Stimulated activated CD4-positive, alpha-beta T cell treated with anti-CD3 and anti-CD28 coated beads, TNF-alpha, amount 100 ng/mL, for 24 hours (primary cell): ENCODE data around the gene OR2AT4.
"Not testable (repeated sequence)": the region's sequence is repeated elsewhere in the genome, so short reads cannot be mapped to it uniquely, and the experiment has no call there.

Experiments
- DNase-seq, 3 experiments: peaks; one replicate each; pipeline ENCODE4 v3.0.0-alpha.2; 2020; ENCODE audit warnings: low read depth in 3 of 3

The OR2AT4 gene

DNA sequence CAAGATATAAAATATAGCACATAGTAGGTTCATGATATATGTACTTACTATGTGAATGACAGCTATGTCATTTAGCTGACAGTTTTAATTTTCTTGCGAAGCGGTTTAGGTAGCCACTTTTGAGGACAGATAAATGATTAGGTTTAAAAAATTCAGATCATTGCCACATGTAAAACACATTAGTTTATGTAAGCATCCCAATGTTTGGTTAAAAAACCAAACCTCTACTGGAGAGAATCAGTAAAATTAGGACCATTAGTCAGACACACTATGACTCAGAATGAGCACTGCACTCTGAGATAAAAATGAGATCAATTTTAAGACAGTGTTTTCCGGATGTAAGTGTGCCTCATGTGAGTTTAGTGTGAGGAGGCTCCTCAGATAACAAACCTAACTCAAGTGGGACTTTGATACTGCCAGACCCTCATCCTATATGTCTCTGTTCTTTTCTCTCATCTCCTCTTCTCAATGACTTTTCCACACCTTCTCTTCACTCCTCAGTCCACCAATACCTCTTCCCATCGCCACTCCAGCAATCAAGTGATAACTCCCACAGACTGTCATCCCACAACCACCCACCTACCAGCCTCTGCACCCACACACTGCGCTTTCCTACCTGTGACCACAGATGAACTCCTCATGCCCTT lies 6.8 kb upstream of the OR2AT4 start:
- DNase-seq: no peak

DNA sequence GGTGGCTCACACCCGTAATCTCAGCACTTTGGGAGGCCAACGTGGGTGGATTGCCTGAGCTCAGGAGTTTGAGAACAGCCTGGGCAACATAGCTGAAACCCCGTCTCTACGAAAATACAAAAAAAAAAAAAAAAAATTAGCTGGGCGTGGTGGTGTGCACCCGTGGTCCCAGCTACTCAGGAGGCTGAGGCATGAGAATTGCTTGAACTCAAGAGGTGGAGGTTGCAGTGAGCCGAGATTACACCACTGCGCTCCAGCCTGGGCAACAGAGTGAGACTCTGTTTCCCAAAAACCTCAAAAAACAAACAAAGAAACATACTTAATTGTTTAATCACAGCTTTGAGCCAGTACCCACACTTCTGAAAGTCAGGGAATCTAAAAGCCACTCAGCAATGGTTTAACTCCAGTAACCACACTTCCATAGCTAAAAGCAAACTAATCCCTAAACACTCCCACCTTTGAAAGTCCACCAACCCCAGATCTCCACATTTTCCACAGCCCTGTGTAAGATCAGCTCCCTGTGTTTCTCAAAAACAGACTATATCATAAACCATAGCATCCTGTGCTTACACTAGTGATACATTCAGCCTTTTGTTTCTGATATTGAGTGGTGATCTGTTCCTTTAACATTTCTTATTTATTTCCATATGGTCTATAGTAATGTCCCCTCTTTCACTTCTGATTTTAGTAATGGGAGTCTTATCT lies 4.9 kb upstream of the OR2AT4 start:
- DNase-seq: no peak

DNA sequence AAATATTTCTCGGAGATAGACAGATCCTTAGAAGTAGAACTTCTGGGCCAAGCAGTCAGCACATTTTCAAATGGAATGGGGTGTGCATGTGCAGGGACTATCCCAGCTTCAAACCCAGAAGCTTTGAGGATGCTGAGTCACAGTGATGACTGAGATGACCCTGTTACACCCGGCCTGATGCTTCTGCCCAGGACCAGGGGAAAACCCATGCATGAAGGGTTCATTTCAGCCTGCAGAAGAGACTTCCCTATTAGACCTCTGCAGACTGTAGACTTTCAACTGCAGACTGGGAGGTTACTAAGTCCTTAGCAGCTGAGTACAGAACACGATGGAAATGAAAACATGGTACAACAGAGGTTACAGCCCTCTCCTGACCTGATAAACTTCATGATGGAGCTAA lies 3.6 kb upstream of the OR2AT4 start:
- peak in 2 of 3 experiments; percentile 2 to 35 for DNase-seq

DNA sequence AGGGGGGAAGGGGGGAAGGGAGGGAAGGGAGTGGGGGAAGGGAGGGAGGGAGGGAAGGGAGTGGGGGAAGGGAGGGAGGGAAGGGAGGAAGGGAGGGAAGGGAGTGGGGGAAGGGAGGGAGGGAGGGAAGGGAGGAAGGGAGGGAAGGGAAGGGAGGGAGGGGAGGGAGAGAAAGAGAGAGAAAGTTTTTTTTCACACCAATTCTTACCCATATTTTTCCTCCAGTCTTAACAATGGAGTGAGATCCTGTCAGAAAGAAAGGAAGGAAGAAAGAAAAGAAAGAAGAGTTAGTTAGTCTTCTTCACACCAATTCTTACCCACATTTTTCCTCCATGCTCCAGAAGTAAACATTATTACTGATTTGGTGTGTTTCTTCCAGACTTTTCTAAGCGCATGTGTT lies 3.0 kb upstream of the OR2AT4 start:
- DNase-seq: no peak

DNA sequence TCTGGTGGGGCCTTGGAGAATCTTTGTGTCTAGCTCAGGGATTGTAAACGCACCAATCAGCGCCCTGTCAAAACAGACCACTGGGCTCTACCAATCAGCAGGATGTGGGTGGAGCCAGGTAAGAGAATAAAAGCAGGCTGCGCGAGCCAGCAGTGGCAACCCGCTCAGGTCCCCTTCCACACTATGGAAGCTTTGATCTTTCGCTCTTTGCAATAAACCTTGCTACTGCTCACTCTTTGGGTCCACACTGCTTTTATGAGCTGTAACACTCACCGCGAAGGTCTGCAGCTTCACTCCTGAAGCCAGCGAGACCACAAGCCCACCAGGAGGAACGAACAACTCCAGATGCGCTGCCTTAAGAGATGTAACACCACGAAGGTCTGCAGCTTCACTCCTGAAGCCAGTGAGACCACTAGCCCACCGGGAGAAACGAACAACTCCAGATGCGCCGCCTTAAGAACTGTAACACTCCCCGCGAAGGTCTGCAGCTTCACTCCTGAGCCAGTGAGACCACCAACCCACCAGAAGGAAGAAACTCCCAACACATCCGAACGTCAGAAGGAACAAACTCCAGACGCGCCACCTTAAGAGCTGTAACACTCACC lies 2.3 kb upstream of the OR2AT4 start:
- DNase-seq: not testable (repeated sequence)

DNA sequence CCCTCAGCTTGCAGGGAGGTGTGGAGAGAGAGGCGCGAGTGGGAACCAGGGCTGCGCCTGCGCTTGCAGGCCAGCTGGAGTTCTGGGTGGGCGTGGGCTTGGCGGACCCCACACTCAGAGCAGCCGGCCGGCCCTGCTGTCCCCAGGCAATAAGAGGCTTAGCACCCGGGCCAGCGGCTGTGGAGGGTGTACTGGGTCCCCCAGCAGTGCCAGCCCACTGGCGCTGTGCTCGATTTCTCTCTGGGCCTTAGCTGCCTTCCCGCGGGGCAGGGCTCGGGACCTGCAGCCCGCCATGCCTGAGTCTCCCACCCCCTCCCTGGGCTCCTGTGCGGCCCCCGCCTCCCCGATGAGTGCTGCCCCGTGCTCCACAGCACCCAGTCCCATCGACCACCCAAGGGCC lies 1.5 kb upstream of the OR2AT4 start:
- not testable (repeated sequence) for DNase-seq

DNA sequence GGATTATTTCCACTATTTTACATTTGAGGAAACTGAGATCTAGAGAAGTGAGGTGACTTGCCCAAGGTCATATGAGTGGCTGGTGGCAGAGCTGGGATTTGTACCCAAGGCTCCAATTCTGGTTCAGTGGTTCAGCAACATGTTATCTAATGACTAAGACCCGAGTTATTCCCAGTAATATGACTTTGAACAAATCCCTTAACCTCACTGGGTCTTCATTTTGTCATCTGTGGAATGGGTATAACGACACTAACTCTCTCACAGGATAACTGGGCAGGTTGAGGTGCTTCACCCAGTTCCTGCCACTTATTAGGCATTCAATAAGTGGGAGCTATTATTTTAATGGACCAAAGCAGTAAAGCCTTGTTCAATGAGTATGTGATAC lies 489 bp upstream of the OR2AT4 start:
- no peak for DNase-seq

DNA sequence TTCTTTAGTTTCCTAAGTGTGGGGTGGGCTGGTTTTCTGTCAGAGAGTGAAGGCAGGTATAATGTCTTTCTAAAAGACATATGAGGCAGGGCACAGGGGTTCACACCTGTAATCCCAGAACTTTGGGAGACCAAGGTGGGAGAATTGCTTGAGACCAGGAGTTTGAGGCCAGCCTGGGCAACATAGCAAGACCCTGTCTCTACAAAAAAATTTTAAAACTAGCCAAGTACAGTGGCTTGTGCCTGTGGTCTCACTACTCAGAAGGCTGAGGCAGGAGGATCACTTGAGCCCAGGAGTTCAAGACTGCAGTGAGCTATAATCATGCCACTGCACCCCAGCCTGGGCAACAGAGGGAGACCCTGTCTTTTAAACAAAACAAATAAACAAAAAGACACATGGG lies 2.3 kb downstream of the OR2AT4 start:
- DNase-seq: not testable (repeated sequence)

DNA sequence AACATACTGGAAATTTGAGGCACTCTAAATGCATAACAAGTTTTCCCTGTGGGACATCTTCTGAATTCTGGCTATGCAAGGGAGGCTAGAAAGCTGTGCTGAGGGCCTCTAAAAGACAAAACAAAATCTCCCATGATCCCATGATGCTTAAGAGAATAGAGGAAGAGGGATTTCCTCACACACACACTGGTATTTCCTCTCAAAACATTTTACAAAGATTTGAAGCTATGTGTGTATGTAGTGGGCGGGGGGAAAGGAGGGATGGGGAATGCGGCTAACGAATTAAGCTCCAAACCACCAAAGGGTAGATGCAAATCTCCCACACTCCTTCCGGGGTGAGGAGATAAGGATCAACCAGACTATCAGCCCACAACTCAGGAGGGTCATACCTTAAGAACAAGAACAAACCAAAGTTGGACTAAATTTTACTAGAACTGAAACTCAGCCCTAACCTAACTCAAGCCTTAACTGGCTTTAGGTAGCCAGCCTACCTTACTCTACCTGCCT lies 6.0 kb downstream of the OR2AT4 start:
- no peak for DNase-seq

DNA sequence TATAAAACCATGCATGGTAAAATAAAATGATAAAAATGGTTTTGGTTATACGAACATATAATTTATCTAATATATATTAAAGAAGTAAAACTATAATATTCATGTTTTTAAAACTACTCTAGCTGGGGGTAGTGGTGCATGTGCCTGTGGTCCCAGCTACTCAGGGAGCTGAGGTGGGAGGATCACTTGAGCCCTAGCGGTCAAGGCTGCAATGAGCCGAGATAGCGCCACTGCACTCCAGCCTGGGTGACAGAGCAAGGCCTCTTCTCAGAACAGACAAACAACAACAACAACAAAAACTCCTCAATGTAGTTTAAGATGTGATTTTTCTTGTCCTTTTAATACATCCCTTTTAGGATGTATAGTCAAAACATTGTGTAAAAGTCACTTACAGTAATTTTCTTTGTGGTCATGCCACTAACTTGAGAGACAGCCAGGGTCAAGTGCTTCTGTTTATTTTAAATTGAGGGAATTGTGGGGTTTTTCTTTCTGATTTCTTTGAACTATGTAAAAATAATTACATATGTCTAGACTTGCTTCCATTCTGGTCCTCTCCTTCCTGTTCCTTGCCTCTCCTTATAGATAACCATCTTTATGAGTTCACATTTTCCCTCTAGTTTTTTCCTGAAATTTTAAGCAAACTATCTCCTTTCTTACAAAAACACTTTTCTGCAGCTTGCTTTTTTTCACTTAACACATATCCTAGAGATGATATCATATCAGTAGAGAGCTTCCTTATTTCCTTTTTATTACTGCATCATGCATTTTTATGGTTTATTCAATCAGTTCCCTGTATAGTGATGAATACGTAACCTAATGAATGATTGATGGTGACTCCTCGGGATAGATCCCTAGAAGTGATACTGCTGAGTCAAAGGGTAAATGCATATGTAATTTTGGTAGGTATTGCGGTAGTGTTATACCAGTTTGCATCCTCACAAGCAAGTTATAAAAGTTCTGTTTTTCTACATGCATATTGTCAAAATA lies 9.1 kb downstream of the OR2AT4 start:
- DNase-seq: no peak

DNA sequence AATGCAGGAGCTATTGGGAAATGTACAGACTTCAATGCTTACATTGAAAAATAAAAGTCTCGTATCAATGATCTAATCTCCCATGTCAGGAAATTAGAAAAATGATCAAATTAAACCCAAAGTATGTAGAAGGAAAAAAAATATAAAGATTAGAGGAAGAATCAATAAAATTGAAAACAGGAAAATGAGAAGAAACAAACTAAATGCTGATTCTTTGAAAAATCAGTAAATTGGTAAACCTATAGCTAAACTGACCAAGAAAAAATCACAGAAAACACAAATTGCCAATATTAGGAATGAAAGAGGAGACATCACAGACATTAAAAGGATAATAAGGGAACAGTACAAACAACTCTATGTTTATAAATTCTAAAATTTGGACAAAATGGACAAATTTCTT lies 11.8 kb downstream of the OR2AT4 start:
- no peak for DNase-seq

DNA sequence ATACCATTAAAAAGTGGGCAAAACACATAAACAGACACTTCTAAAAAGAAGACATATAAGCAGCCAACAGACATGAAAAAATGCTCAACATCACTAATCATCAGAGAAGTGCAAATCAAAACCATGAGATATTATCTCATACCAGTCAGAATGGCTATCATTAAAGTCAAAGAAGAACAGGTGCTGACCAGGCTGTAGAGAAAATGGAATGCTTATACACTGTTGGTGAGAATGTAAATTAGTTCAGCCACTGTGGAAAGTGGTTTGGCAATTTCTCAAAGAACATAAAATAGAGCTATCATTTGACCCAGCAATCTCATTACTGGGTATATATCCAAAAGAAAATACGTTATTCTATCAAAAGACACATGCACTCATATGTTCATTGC lies 13.5 kb downstream of the OR2AT4 start:
- DNase-seq: no peak

DNA sequence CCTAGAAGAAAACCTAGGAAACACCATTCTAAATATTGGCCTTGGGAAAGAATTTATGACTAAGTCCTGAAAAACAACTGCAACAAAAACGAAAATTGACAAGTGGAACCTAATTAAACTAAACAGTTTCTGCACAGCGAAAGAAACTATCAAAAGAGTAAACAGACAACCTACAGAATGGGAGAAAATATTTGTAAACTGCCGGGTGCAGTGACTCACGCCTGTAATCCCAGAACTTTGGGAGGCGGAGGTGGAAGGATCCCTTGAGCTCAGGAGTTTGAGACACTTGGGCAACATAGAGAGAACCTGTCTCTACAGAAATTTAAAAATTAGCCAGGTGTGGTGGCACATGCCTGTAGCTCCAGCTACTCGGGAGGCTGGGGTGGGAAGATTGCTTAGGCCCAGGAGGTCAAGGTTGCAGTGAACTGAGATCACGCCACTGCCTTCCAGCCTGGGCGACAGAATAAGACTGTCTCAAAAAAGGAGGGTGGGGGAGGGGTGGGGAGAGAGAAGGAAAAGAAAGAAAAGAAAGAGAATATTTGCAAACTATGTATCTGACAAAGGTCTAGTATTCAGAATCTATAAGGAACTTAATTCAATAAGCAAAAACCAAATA lies 14.0 kb downstream of the OR2AT4 start:
- DNase-seq: no peak

DNA sequence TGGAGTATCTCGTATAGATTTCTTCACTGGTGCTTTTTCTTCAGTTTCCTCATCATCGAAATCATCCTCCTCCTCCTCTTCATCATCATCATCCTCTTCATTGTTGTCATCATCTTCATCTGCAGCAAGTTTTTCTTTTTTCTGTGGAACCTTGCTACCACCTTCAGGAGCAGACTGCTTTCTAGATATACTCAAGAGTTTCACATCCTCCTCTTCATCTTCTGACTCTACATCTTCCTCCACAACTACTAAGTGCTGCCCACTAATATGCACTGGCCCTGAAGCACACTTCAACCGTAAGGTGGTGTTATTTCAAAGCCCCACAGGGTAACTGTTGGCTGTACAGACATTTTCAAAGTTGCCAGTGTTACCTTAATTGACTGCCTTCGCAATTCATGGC lies 17.1 kb downstream of the OR2AT4 start:
- no peak for DNase-seq

DNA sequence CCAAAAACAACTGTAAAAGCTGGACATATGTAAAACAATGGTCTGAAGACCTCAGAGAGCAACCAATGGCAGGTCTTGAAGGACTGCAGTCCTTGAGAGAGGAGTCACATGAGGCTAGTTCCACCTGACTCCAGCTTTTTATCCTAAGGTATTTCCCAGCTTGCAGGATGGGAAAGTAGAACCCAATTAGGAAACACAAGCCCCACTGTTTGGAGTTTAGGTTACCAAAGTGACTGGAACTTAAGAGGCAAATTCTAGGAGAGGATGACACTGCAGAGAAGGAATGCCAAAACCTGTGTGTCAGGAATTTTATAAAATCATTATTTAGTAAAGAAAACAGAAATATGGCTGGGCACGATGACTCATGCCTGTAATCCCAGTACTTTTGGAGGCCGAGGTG lies 18.4 kb downstream of the OR2AT4 start:
- no peak for DNase-seq

DNA sequence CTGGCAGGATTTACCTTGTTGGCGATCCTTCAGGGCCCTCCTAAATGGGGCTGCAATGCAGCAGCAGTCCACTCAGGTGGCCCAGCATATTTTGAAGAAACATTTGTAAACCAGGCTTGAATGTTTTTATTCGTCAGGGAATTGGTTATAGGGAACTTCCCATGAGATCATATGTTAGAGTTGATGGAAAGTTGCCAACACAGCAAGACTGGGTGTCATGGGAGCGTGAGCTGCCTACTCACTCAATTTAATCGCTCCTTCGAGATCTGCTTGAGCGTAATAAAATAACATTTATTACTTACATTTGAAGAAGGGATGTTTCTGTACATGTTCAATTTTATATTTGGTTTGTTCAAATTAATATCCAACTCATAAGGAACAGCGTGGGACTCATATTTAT lies 19.4 kb downstream of the OR2AT4 start:
- DNase-seq: no peak

DNA sequence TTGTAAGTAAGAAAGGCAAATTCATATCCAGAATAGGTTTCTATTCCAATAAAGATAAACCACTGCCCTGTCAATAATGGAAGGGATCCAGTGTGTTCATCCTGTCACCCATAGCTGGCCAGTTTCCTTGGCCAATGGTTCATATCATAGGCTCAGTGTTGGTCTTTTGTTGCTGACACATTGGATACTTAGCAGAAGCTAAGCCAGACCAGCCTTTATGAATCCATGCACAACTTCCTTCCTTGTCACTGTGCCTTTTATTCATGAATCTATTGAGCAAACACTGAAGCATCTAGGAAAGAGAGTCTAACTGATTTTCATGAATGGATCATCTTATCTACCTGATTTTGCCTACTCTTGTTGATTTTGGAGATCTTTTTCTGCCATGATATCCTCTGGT lies 20.0 kb downstream of the OR2AT4 start:
- DNase-seq: no peak

DNA sequence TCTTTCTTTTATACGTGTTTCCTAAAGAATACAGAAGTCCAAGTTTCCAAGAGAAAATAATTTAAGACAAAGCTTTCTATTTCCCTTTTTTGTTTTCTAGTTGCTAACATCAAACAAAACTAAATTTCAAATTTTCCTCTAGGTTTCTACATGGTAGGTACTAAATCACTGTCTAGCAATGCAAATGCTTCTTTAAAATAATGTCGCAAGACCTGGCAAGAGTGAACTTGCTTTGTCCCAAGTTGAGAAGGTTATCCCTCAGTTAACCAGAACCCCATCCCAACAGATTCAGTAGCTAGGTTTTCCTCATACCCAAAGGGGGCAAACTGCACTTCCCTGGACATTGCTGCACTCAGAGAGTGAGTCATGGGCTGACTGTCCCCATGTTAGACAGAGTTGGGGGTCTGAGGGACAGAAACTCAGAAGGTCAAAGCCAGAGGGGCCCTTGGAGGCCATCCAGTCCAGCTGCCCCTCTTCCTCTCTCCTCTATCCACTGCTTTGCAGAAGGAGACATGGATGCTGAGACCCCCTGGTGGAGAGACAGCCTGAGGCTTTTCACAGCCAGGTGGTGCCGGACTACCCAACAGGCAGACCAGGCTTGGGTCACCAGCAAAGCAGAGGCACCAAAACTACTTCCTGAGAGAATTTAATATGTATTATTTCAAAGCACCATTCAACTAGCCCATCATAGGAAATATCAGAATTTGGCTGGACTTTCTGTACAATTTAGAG lies 23.1 kb downstream of the OR2AT4 start:
- no peak for DNase-seq

DNA sequence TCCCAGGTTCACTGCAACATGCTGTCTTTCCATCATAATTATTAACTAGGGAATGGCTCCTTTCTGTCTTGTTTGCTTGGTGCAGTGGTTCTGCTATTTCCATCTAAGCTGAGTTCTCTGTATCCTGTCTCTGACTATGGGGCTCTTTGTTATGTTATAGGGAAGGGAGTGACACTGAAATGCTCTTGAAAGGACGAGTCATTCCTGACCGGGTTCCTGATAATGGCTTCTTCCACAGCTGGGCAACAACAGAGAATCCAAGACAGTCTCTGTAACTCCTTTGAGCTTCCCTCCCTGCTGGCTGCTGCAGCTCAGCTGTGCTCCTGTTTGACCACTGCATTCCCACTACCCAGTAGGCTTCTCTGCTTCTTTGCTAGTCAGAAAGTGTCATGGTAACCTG lies 24.1 kb downstream of the OR2AT4 start:
- DNase-seq: no peak

DNA sequence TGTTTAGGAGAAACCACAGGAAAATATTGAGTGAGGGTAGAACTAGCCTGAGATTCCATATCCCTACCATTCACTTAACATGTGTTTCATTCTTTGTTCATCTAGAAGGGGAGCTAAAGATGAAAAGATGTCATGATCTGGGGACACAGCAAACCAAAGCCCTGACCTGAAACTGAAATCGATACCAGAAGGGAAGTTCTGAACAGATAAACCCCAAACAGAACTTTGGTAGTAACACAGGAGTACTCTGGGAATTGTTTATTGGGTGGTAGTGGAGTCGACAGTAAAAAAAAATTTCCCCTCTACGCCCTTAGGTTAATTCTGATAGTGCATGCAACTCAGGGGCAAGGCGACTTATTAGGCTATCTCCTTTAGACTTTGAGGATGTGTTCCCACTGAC lies 27.2 kb downstream of the OR2AT4 start:
- no peak for DNase-seq

DNA sequence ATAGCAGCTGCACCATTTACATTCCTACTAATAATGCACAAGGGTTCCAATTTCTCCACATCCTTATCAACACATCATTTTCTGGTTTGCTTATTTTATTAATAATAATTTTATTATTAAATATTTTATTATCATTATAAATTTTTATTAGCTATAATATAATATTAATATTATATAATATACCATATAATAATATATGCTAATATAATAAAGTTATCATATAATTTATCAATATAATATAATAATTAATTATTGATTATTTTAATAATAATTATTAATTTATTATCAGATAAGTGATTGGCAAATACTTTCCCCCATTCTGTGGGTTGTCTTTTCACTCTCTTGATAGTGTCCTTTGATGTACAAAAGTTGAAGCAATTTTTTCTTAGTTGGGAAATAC lies 27.7 kb downstream of the OR2AT4 start:
- no peak for DNase-seq
